NT2/D1 (cell line): ENCODE results near the gene DDX54.

Source experiments
- SUZ12 ChIP-seq: IDR thresholded peaks from 2 replicates; pipeline ENCODE4 v1.6.1; 2011; ENCODE audit not compliant: insufficient read length, insufficient read depth; ENCODE audit errors: extremely low read depth
- YY1 ChIP-seq: IDR thresholded peaks from 2 replicates; pipeline ENCODE4 v1.6.1; 2011; ENCODE audit not compliant: insufficient read length, insufficient read depth
- ZNF274 ChIP-seq: IDR thresholded peaks from 2 replicates; pipeline ENCODE4 v1.6.1; 2011; ENCODE audit warnings: mild to moderate bottlenecking, low read depth, low read length

GRCh38 chr12:113131556-113131955 lies 53.7 kb downstream of the DDX54 start:
- TF ChIP-seq ZNF274 (no peak), SUZ12 (no peak), YY1 (no peak)
